DOHH2 (cell line): ENCODE measurements around the gene NR0B1.

ENCODE experiments used
- H3F3A ChIP-seq: fragments of 200-600 bp; sonication (generic), shearing (Covaris generic); 2 replicates; pipeline ENCODE4 v1.6.0; 2016; ENCODE audit warnings: antibody characterized with exemption, mild to moderate bottlenecking; ENCODE audit not compliant: control insufficient read depth, insufficient read depth
- H3K27ac ChIP-seq: fragments of 200-600 bp; sonication (generic); 2 replicates; pipeline ENCODE4 v1.5.1; 2014; ENCODE audit warnings: low read depth, mild to moderate bottlenecking, low read length, moderate library complexity
- H3K27me3 ChIP-seq: fragments of 200-600 bp; sonication (generic); 2 replicates; pipeline ENCODE4 v1.6.1; 2014; ENCODE audit warnings: mild to moderate bottlenecking, low read length, mixed read lengths; ENCODE audit not compliant: control insufficient read depth
- H3K36me3 ChIP-seq: fragments of 200-600 bp; sonication (generic); 2 replicates; pipeline ENCODE4 v1.6.1; 2014; ENCODE audit warnings: mild to moderate bottlenecking, low read length, moderate library complexity, mixed read lengths; ENCODE audit not compliant: control insufficient read depth
- H3K4me1 ChIP-seq: fragments of 200-600 bp; sonication (generic); 2 replicates; pipeline ENCODE4 v1.6.1; 2014; ENCODE audit warnings: mild to moderate bottlenecking, low read length, mixed read lengths; ENCODE audit not compliant: control insufficient read depth
- H3K4me2 ChIP-seq: fragments of 200-600 bp; sonication (generic); 2 replicates; pipeline ENCODE4 v1.6.0; 2014; ENCODE audit warnings: mild to moderate bottlenecking, low read length, moderate library complexity
- H3K4me3 ChIP-seq: fragments of 200-600 bp; sonication (generic); 2 replicates; pipeline ENCODE4 v1.5.1; 2014; ENCODE audit warnings: mild to moderate bottlenecking, low read length, mixed read lengths
- H3K79me2 ChIP-seq: fragments of 200-600 bp; sonication (generic); 2 replicates; pipeline ENCODE4 v1.6.1; 2014; ENCODE audit warnings: mild to moderate bottlenecking, low read length, mixed read lengths; ENCODE audit not compliant: control insufficient read depth
- H3K9me2 ChIP-seq: fragments of 200-600 bp; sonication (generic); replicated peaks from 2 replicates; pipeline ENCODE4 v1.6.1; 2014; ENCODE audit warnings: mild to moderate bottlenecking, low read length, mixed read lengths; ENCODE audit not compliant: control insufficient read depth
- H3K9me3 ChIP-seq: fragments of 200-600 bp; sonication (generic); 2 replicates; pipeline ENCODE4 v1.6.1; 2014; ENCODE audit warnings: antibody characterized with exemption, low read length, mixed read lengths; ENCODE audit not compliant: control insufficient read depth, insufficient read depth
- H4K20me1 ChIP-seq: fragments of 200-600 bp; sonication (generic); 2 replicates; pipeline ENCODE4 v1.6.0; 2014; ENCODE audit warnings: low read depth, mild to moderate bottlenecking, antibody characterized with exemption, low read length, moderate library complexity; ENCODE audit not compliant: control insufficient read depth, insufficient read depth
- CTCF ChIP-seq: fragments of 200-600 bp; sonication (generic); IDR thresholded peaks from one replicate; pipeline ENCODE4 v1.5.1; 2014; ENCODE audit warnings: antibody characterized with exemption, mild to moderate bottlenecking, low read depth, low read length; ENCODE audit not compliant: poor library complexity, severe bottlenecking
- EZH2phosphoT487 ChIP-seq: fragments of 200-600 bp; sonication (generic); IDR thresholded peaks from 2 replicates; pipeline ENCODE4 v1.6.1; 2017; ENCODE audit warnings: borderline replicate concordance, mild to moderate bottlenecking, antibody characterized with exemption, low read length, moderate library complexity, mixed read lengths

Gene NR0B1

DNA sequence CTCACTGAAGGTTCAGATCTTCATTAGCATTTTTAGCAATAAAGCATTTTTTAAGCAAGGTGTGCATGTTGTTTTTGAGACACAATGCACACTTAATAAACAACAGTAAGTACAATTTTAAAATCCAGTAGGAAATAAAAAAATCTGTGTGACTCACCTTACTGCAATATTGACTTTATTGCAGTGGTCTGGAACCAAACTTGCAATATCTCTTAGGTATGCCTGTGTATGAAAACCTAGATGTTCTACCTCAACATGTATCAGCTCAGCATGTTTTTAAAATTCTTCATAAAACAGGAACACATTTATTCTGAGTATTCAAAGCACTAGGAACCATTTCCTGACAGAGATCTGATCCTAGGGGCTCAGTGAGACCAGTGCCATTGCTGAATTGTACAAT is 26.7 kb downstream of the NR0B1 start:
- Histone ChIP-seq H3K4me3 (no peak overlapping the region), H4K20me1 (no peaks in the 10 kb centered on the region), H3K4me2 (no peak overlapping the region), H3K79me2 (no peaks in the 10 kb centered on the region), H3K9me3 (no peaks in the 10 kb centered on the region), H3K36me3 (no peaks in the 10 kb centered on the region), H3F3A (no peaks in the 10 kb centered on the region), H3K27me3 (no peaks in the 10 kb centered on the region), H3K9me2 (no peaks in the 10 kb centered on the region), H3K27ac (no peak overlapping the region), H3K4me1 (no peaks in the 10 kb centered on the region)
- TF ChIP-seq CTCF, result no peak
- TF ChIP-seq EZH2phosphoT487, result no peak

DNA sequence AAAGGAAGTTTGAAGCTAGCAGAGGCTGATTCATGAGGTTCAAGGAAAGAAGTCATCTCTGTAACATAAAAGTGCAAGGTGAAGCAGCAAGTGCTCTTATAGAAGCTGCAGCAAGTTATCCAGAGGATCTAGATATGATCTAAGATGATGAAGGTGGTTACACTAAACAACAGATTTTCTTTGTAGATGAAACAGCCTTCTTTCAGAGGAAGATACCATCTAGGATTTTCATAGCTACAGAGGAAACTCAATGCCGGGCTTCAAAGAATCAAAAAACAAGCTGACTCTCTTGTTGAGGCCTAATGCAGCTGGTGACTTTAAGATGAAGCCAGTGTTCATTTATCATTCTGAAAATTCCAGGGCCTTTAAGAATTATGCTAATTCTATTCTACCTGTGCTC is 28.8 kb downstream of the NR0B1 start:
- Histone ChIP-seq H3K4me2 (no peak overlapping the region), H3K9me3 (no peaks in the 10 kb centered on the region), H3K79me2 (no peaks in the 10 kb centered on the region), H3K4me3 (no peak overlapping the region), H3K36me3 (no peaks in the 10 kb centered on the region), H3K27ac (no peak overlapping the region), H3K9me2 (no peaks in the 10 kb centered on the region), H3F3A (no peaks in the 10 kb centered on the region), H3K4me1 (no peaks in the 10 kb centered on the region), H3K27me3 (no peaks in the 10 kb centered on the region), H4K20me1 (no peaks in the 10 kb centered on the region)
- TF ChIP-seq EZH2phosphoT487 (no peak), CTCF (no peak)

GRCh38 chrX:30278365-30278764 is 30.8 kb downstream of the NR0B1 start:
- H3K79me2 ChIP-seq, result no peaks in the 10 kb centered on the region
- no peaks in the 10 kb centered on the region for H3K9me3 ChIP-seq
- H3K4me1 ChIP-seq, result no peaks in the 10 kb centered on the region
- H3K4me3 ChIP-seq, result no peak overlapping the region
- no peaks in the 10 kb centered on the region for H3F3A ChIP-seq
- H3K9me2 ChIP-seq, result no peaks in the 10 kb centered on the region
- H3K36me3 ChIP-seq, result no peaks in the 10 kb centered on the region
- no peak overlapping the region for H3K4me2 ChIP-seq
- H3K27ac ChIP-seq, result no peak overlapping the region
- no peaks in the 10 kb centered on the region for H3K27me3 ChIP-seq
- no peaks in the 10 kb centered on the region for H4K20me1 ChIP-seq
- no peak for TF ChIP-seq CTCF
- TF ChIP-seq EZH2phosphoT487, result no peak

DNA sequence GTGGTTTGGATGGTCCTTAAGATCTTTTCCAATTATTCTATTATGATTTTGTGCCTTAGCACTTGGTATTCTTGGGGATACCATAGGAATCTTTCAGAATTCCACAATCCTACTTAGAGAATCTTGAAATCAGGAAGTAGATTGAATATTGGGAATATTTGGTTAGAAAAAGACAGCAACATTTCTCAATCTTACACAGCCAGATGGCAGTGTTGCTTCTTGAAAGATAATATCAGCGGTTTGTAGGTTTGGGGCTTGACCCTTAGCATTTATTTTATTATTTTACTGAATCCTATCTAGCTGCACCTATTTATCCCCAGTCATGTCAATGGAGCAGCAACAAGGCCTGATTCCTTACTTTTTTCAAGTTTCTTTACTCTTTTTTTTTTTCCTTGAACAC is 33.7 kb downstream of the NR0B1 start:
- Histone ChIP-seq H3K9me3 (no peaks in the 10 kb centered on the region), H3F3A (no peaks in the 10 kb centered on the region), H3K27ac (no peak overlapping the region), H3K36me3 (no peaks in the 10 kb centered on the region), H3K4me2 (no peak overlapping the region), H3K27me3 (no peaks in the 10 kb centered on the region), H3K9me2 (no peaks in the 10 kb centered on the region), H3K4me1 (no peaks in the 10 kb centered on the region), H4K20me1 (no peaks in the 10 kb centered on the region), H3K79me2 (no peaks in the 10 kb centered on the region), H3K4me3 (no peak overlapping the region)
- TF ChIP-seq CTCF (peak; percentile 28), EZH2phosphoT487 (no peak)
